Measurements from ENCODE around the gene TAS1R2.

TAS1R2 gene

GRCh38 chr1:18891426-18891780, 31.9 kb upstream of the TAS1R2 start:
- peaks cover 22% of the 10 kb centered on the region for H3K36me3 ChIP-seq (ENCODE audit: insufficient read depth, insufficient read length, low read length)
- no peaks in the 10 kb centered on the region for H3K27me3 ChIP-seq (ENCODE audit: insufficient read depth, insufficient read length)
- peaks cover 5% of the 10 kb centered on the region for H3K4me1 ChIP-seq (ENCODE audit: insufficient read depth, insufficient read length)
- TF ChIP-seq SUZ12 (IDR thresholded peaks at IDR 0.05; ENCODE audit: extremely low read depth, insufficient read depth, insufficient read length) (no peak), YY1 (IDR thresholded peaks at IDR 0.05; ENCODE audit: insufficient read depth, insufficient read length) (no peak), ZNF274 (IDR thresholded peaks at IDR 0.05; ENCODE audit: low read depth, low read length) (no peak)
- H3K9ac ChIP-seq (ENCODE audit: insufficient read length, low read depth) = no peak overlapping the region
- no peaks in the 10 kb centered on the region for H3K9me3 ChIP-seq (ENCODE audit: insufficient read depth, low read length)
- no peak overlapping the region for H3K4me3 ChIP-seq (ENCODE audit: insufficient read length, low read depth)
- no peak for DNase-seq (ENCODE audit: low read depth, low spot score)

GRCh38 chr1:18890706-18891425, 31.4 kb upstream of the TAS1R2 start:
- DNase-seq (ENCODE audit: low read depth, low spot score) = no peak
- Histone ChIP-seq H3K27me3 (ENCODE audit: insufficient read depth, insufficient read length) (no peaks in the 10 kb centered on the region), H3K9ac (ENCODE audit: insufficient read length, low read depth) (no peak overlapping the region), H3K9me3 (ENCODE audit: insufficient read depth, low read length) (no peaks in the 10 kb centered on the region), H3K4me3 (ENCODE audit: insufficient read length, low read depth) (no peak overlapping the region), H3K36me3 (ENCODE audit: insufficient read depth, insufficient read length, low read length) (peaks cover 26% of the 10 kb centered on the region), H3K4me1 (ENCODE audit: insufficient read depth, insufficient read length) (peaks cover 5% of the 10 kb centered on the region)
- TF ChIP-seq SUZ12 (IDR thresholded peaks at IDR 0.05; ENCODE audit: extremely low read depth, insufficient read depth, insufficient read length) (no peak), YY1 (IDR thresholded peaks at IDR 0.05; ENCODE audit: insufficient read depth, insufficient read length) (no peak), ZNF274 (IDR thresholded peaks at IDR 0.05; ENCODE audit: low read depth, low read length) (no peak)

- Histone ChIP-seq H3K27me3 (ENCODE audit: insufficient read depth, insufficient read length) (no peaks in the 10 kb centered on the region), H3K4me1 (ENCODE audit: insufficient read depth, insufficient read length) (no peaks in the 10 kb centered on the region), H3K9ac (ENCODE audit: insufficient read length, low read depth) (no peak overlapping the region), H3K36me3 (ENCODE audit: insufficient read depth, insufficient read length, low read length) (peaks cover 50% of the 10 kb centered on the region), H3K9me3 (ENCODE audit: insufficient read depth, low read length) (no peaks in the 10 kb centered on the region), H3K4me3 (ENCODE audit: insufficient read length, low read depth) (no peak overlapping the region)
- no peak for DNase-seq (ENCODE audit: low read depth, low spot score)
- TF ChIP-seq SUZ12 (IDR thresholded peaks at IDR 0.05; ENCODE audit: extremely low read depth, insufficient read depth, insufficient read length) (no peak), YY1 (IDR thresholded peaks at IDR 0.05; ENCODE audit: insufficient read depth, insufficient read length) (no peak)
These were observed 26.5 kb upstream of the TAS1R2 start for GRCh38 chr1:18886003-18886335.

GRCh38 chr1:18885311-18886002, 26.0 kb upstream of the TAS1R2 start:
- DNase-seq (ENCODE audit: low read depth, low spot score) = no peak
- no peaks in the 10 kb centered on the region for H3K9me3 ChIP-seq (ENCODE audit: insufficient read depth, low read length)
- H3K4me1 ChIP-seq (ENCODE audit: insufficient read depth, insufficient read length) = no peaks in the 10 kb centered on the region
- no peak overlapping the region for H3K4me3 ChIP-seq (ENCODE audit: insufficient read length, low read depth)
- peaks cover 50% of the 10 kb centered on the region for H3K36me3 ChIP-seq (ENCODE audit: insufficient read depth, insufficient read length, low read length)
- TF ChIP-seq YY1 (IDR thresholded peaks at IDR 0.05; ENCODE audit: insufficient read depth, insufficient read length) (no peak), SUZ12 (IDR thresholded peaks at IDR 0.05; ENCODE audit: extremely low read depth, insufficient read depth, insufficient read length) (no peak), ZNF274 (IDR thresholded peaks at IDR 0.05; ENCODE audit: low read depth, low read length) (no peak)
- H3K9ac ChIP-seq (ENCODE audit: insufficient read length, low read depth) = no peak overlapping the region
- H3K27me3 ChIP-seq (ENCODE audit: insufficient read depth, insufficient read length) = no peaks in the 10 kb centered on the region

GRCh38 chr1:18884727-18885126, 25.3 kb upstream of the TAS1R2 start:
- H3K9ac ChIP-seq (ENCODE audit: insufficient read length, low read depth) = no peak overlapping the region
- no peaks in the 10 kb centered on the region for H3K4me1 ChIP-seq (ENCODE audit: insufficient read depth, insufficient read length)
- no peaks in the 10 kb centered on the region for H3K27me3 ChIP-seq (ENCODE audit: insufficient read depth, insufficient read length)
- no peak overlapping the region for H3K4me3 ChIP-seq (ENCODE audit: insufficient read length, low read depth)
- peaks cover 50% of the 10 kb centered on the region for H3K36me3 ChIP-seq (ENCODE audit: insufficient read depth, insufficient read length, low read length)
- H3K9me3 ChIP-seq (ENCODE audit: insufficient read depth, low read length) = no peaks in the 10 kb centered on the region
- DNase-seq (ENCODE audit: low read depth, low spot score) = no peak
- TF ChIP-seq YY1 (IDR thresholded peaks at IDR 0.05; ENCODE audit: insufficient read depth, insufficient read length) = no peak
- no peak for TF ChIP-seq ZNF274 (IDR thresholded peaks at IDR 0.05; ENCODE audit: low read depth, low read length)
- no peak for TF ChIP-seq SUZ12 (IDR thresholded peaks at IDR 0.05; ENCODE audit: extremely low read depth, insufficient read depth, insufficient read length)

- TF ChIP-seq ZNF274 (IDR thresholded peaks at IDR 0.05; ENCODE audit: low read depth, low read length) = no peak
- no peak for TF ChIP-seq YY1 (IDR thresholded peaks at IDR 0.05; ENCODE audit: insufficient read depth, insufficient read length)
- TF ChIP-seq SUZ12 (IDR thresholded peaks at IDR 0.05; ENCODE audit: extremely low read depth, insufficient read depth, insufficient read length) = no peak
- no peaks in the 10 kb centered on the region for H3K27me3 ChIP-seq (ENCODE audit: insufficient read depth, insufficient read length)
- peaks cover 50% of the 10 kb centered on the region for H3K36me3 ChIP-seq (ENCODE audit: insufficient read depth, insufficient read length, low read length)
- no peaks in the 10 kb centered on the region for H3K9me3 ChIP-seq (ENCODE audit: insufficient read depth, low read length)
- DNase-seq (ENCODE audit: low read depth, low spot score) = no peak
- H3K9ac ChIP-seq (ENCODE audit: insufficient read length, low read depth) = no peak overlapping the region
- no peak overlapping the region for H3K4me3 ChIP-seq (ENCODE audit: insufficient read length, low read depth)
- peaks cover 2% of the 10 kb centered on the region for H3K4me1 ChIP-seq (ENCODE audit: insufficient read depth, insufficient read length)
These were observed 24.9 kb upstream of the TAS1R2 start for GRCh38 chr1:18884419-18884717.

- Histone ChIP-seq H3K4me3 (ENCODE audit: insufficient read length, low read depth) (no peak overlapping the region), H3K9me3 (ENCODE audit: insufficient read depth, low read length) (no peaks in the 10 kb centered on the region), H3K9ac (ENCODE audit: insufficient read length, low read depth) (no peak overlapping the region), H3K36me3 (ENCODE audit: insufficient read depth, insufficient read length, low read length) (peaks cover 50% of the 10 kb centered on the region), H3K4me1 (ENCODE audit: insufficient read depth, insufficient read length) (peaks cover 7% of the 10 kb centered on the region), H3K27me3 (ENCODE audit: insufficient read depth, insufficient read length) (no peaks in the 10 kb centered on the region)
- DNase-seq (ENCODE audit: low read depth, low spot score) = peak; percentile 38
- TF ChIP-seq YY1 (IDR thresholded peaks at IDR 0.05; ENCODE audit: insufficient read depth, insufficient read length) (no peak), ZNF274 (IDR thresholded peaks at IDR 0.05; ENCODE audit: low read depth, low read length) (no peak), SUZ12 (IDR thresholded peaks at IDR 0.05; ENCODE audit: extremely low read depth, insufficient read depth, insufficient read length) (no peak)
These were observed 24.4 kb upstream of the TAS1R2 start for GRCh38 chr1:18883636-18884418.
